Muscle of back (tissue), 11 donors: ENCODE results near the gene CDK19. TPM values are rescaled to one million over a fixed set of nuclear protein-coding genes. Genes with fewer than 3 reads are reported as not detected.
"Not testable (repeated sequence)": the region's sequence is repeated elsewhere in the genome, so short reads cannot be mapped to it uniquely, and the experiment has no call there.

Experiments used
- DNase-seq, 3 donors: peaks; one replicate each; pipeline versions ENCODE4 v3.0.0 to v3.0.0-alpha.2; 2013
- polyA plus RNA-seq, 10 donors: library from polyadenylated mRNA; unstranded; fragments of 120-200 nt; gene quantifications; one replicate each; pipeline ENCODE4 v1.2.1, GENCODE V29; 2013; ENCODE audit not compliant: insufficient read length in 10 of 10

The CDK19 gene
- polyA plus RNA-seq, 10 donors: 12.7 to 22.4 (median 16.0) TPM

GRCh38 chr6:110814102-110815014 is 911 bp downstream of the CDK19 start:
- peak; percentile 37 to 90 (median 62) for DNase-seq

GRCh38 chr6:110813338-110814101 is 1.7 kb downstream of the CDK19 start:
- no peak for DNase-seq

GRCh38 chr6:110812719-110813118 is 2.5 kb downstream of the CDK19 start:
- DNase-seq: no peak

- no peak for DNase-seq
Measured at GRCh38 chr6:110810896-110811586, 4.2 kb downstream of the CDK19 start.

- no peak for DNase-seq
Measured at GRCh38 chr6:110809792-110810191, 5.5 kb downstream of the CDK19 start.

- not testable (repeated sequence) for DNase-seq
Measured at GRCh38 chr6:110802175-110802574, 13.1 kb downstream of the CDK19 start.

- no peak for DNase-seq
Measured at GRCh38 chr6:110800839-110801196, 14.5 kb downstream of the CDK19 start.

GRCh38 chr6:110800196-110800838 is 15.0 kb downstream of the CDK19 start:
- no peak for DNase-seq

- no peak for DNase-seq
Measured at GRCh38 chr6:110799655-110800054, 15.6 kb downstream of the CDK19 start.

GRCh38 chr6:110799189-110799588 is 16.1 kb downstream of the CDK19 start:
- DNase-seq: no peak

GRCh38 chr6:110795271-110795670 is 20.0 kb downstream of the CDK19 start:
- DNase-seq: no peak

GRCh38 chr6:110786696-110787095 is 28.6 kb downstream of the CDK19 start:
- no peak for DNase-seq

- DNase-seq: no peak
Measured at GRCh38 chr6:110786271-110786670, 29.0 kb downstream of the CDK19 start.

- no peak for DNase-seq
Measured at GRCh38 chr6:110784610-110784979, 30.7 kb downstream of the CDK19 start.

- no peak for DNase-seq
Measured at GRCh38 chr6:110781522-110782214, 33.6 kb downstream of the CDK19 start.

- DNase-seq: no peak
Measured at GRCh38 chr6:110778333-110778732, 36.9 kb downstream of the CDK19 start.

GRCh38 chr6:110777636-110778035 is 37.6 kb downstream of the CDK19 start:
- DNase-seq: no peak

GRCh38 chr6:110776413-110776812 is 38.9 kb downstream of the CDK19 start:
- no peak for DNase-seq

- DNase-seq: no peak
Measured at GRCh38 chr6:110769923-110770322, 45.3 kb downstream of the CDK19 start.

GRCh38 chr6:110768057-110768456 is 47.2 kb downstream of the CDK19 start:
- DNase-seq: no peak

GRCh38 chr6:110761371-110761770 is 53.9 kb downstream of the CDK19 start:
- DNase-seq: no peak
